SJCRH30 (cell line): ENCODE data around the gene SAXO2. TPM values are rescaled to one million over a fixed set of nuclear protein-coding genes. Genes with fewer than 3 reads are reported as not detected.
"Not testable (repeated sequence)": the region's sequence is repeated elsewhere in the genome, so short reads cannot be mapped to it uniquely, and the experiment has no call there.

Experiments
- DNase-seq, 2 experiments: peaks; one replicate each; pipeline ENCODE4 v3.0.0-alpha.2; 2015 to 2020
- H3K27ac ChIP-seq: fragments of 250-450 bp; sonication (Bioruptor Pico); 2 replicates; pipeline ENCODE4 v1.5.1; 2020; ENCODE audit warnings: mild to moderate bottlenecking, moderate library complexity
- H3K27me3 ChIP-seq: fragments of 250-450 bp; sonication (Bioruptor Pico); 2 replicates; pipeline ENCODE4 v1.5.1; 2020; ENCODE audit warnings: mild to moderate bottlenecking, moderate library complexity
- H3K36me3 ChIP-seq: fragments of 250-450 bp; sonication (Bioruptor Pico); 2 replicates; pipeline ENCODE4 v1.5.1; 2020; ENCODE audit warnings: mild to moderate bottlenecking, moderate library complexity
- H3K4me1 ChIP-seq: fragments of 250-450 bp; sonication (Bioruptor Pico); 2 replicates; pipeline ENCODE4 v1.5.1; 2020; ENCODE audit warnings: mild to moderate bottlenecking, moderate library complexity
- H3K4me3 ChIP-seq: fragments of 250-450 bp; sonication (Bioruptor Pico); 2 replicates; pipeline ENCODE4 v1.5.1; 2020; ENCODE audit warnings: mild to moderate bottlenecking, moderate library complexity
- H3K9me3 ChIP-seq: fragments of 250-450 bp; sonication (Bioruptor Pico); replicated peaks from 2 replicates; pipeline ENCODE4 v1.5.1; 2020; ENCODE audit warnings: mild to moderate bottlenecking, moderate library complexity
- total RNA-seq: library from RNA; depleted of rRNA; stranded (reverse); fragments of >200 nt; shearing (Covaris generic); gene quantifications from 2 replicates; pipeline ENCODE4 v1.2.3, GENCODE V29; 2014

SAXO2 gene
- total RNA-seq, 1 experiment from 2014 or later: 0.10 TPM

DNA sequence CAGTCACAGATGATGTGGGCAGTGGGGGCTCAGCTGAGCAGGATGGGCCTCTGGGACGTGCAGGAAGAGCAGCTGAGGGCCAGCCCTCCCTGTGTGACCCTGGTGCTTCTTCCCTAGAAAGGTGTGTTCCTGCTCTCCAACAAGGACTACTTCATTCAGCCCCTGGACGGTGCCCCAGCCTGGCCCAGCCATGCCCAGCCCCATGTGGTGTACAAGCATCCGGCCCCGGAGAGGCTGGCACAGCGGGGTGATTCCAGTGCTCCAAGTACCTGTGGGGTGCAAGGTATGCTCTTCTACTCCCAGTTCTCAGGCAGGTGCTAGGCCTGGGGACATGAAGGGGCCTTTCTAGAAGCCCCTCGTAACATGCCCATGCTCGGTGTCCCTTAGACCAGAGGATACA, 38.3 kb downstream of the SAXO2 start:
- Histone ChIP-seq H3K4me1 (no peaks in the 10 kb centered on the region), H3K36me3 (no peaks in the 10 kb centered on the region), H3K9me3 (no peaks in the 10 kb centered on the region), H3K27me3 (no peaks in the 10 kb centered on the region), H3K4me3 (no peak overlapping the region), H3K27ac (no peak overlapping the region)
- no peak for DNase-seq

- Histone ChIP-seq H3K4me3 (no peak overlapping the region), H3K9me3 (no peaks in the 10 kb centered on the region), H3K36me3 (no peaks in the 10 kb centered on the region), H3K27me3 (no peaks in the 10 kb centered on the region), H3K4me1 (no peaks in the 10 kb centered on the region), H3K27ac (no peak overlapping the region)
- no peak for DNase-seq
Measured at GRCh38 chr15:82301296-82302016, 38.8 kb downstream of the SAXO2 start.

GRCh38 chr15:82303956-82304777, 41.5 kb downstream of the SAXO2 start:
- Histone ChIP-seq H3K27ac (no peak overlapping the region), H3K27me3 (0 out of 2 replicates have a peak, but pooled peaks cover 3% of the 10 kb centered on the region), H3K36me3 (no peaks in the 10 kb centered on the region), H3K4me1 (no peaks in the 10 kb centered on the region), H3K4me3 (no peak overlapping the region), H3K9me3 (no peaks in the 10 kb centered on the region)
- DNase-seq: no peak

GRCh38 chr15:82304778-82305090, 42.1 kb downstream of the SAXO2 start:
- H3K4me1 ChIP-seq: no peaks in the 10 kb centered on the region
- no peak for DNase-seq
- H3K27ac ChIP-seq: no peak overlapping the region
- H3K4me3 ChIP-seq: no peak overlapping the region
- H3K36me3 ChIP-seq: no peaks in the 10 kb centered on the region
- 0 out of 2 replicates have a peak, but pooled peaks cover 3% of the 10 kb centered on the region for H3K27me3 ChIP-seq
- no peaks in the 10 kb centered on the region for H3K9me3 ChIP-seq

DNA sequence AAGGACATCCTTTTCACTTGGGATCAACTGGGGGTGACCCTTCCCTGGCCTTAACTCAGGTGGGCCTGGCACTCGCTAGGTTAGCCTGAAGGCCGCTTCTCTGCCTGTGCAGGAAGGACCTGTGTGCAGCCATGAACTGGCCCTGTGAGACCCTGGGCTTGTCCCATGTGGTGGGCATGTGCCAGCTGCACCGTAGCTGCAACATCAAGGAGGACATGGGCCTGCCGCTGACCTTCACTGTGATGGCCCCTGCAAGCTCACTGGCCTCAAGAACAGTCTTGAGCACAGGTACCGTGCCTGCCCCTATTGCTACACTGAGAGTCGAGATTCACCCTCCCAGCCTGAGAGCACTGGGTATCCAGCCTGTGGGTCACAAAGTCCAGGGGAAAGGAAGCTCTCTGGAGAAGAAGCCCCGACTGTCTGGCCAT, 43.0 kb downstream of the SAXO2 start:
- no peak for DNase-seq
- Histone ChIP-seq H3K9me3 (no peaks in the 10 kb centered on the region), H3K4me3 (no peak overlapping the region), H3K27me3 (0 out of 2 replicates have a peak, but pooled peaks cover 3% of the 10 kb centered on the region), H3K36me3 (no peaks in the 10 kb centered on the region), H3K27ac (no peak overlapping the region), H3K4me1 (no peaks in the 10 kb centered on the region)

- Histone ChIP-seq H3K4me1 (no peaks in the 10 kb centered on the region), H3K36me3 (no peaks in the 10 kb centered on the region), H3K4me3 (no peak overlapping the region), H3K9me3 (no peaks in the 10 kb centered on the region), H3K27ac (no peak overlapping the region), H3K27me3 (0 out of 2 replicates have a peak, but pooled peaks cover 3% of the 10 kb centered on the region)
- DNase-seq: no peak
Measured at GRCh38 chr15:82306791-82307713, 44.4 kb downstream of the SAXO2 start.

- Histone ChIP-seq H3K27ac (no peak overlapping the region), H3K36me3 (no peaks in the 10 kb centered on the region), H3K27me3 (0 out of 2 replicates have a peak, but pooled peaks cover 3% of the 10 kb centered on the region), H3K9me3 (no peaks in the 10 kb centered on the region), H3K4me3 (no peak overlapping the region), H3K4me1 (no peaks in the 10 kb centered on the region)
- DNase-seq: no peak
Measured at GRCh38 chr15:82307714-82308081, 45.1 kb downstream of the SAXO2 start.

DNA sequence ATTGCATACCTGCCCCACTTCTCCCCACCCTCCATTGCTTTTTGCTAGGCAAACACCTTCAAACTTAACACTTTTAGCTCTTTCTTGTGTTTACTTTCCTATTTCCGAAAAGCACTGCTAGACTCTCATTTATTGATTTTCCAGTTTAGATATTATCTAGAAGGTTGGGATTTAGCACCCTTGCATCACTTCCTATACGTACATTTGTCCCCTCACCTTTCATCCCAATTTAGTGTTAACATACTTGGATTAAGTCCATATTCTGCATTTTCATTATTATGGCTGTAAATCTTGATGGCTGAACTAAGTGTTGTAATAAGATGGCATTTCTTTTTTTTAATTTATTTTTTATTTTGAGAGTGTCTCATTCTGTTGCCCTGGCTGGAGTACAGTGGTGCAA, 47.2 kb downstream of the SAXO2 start:
- Histone ChIP-seq H3K27ac (no peak overlapping the region), H3K4me1 (no peaks in the 10 kb centered on the region), H3K36me3 (no peaks in the 10 kb centered on the region), H3K27me3 (0 out of 2 replicates have a peak, but pooled peaks cover 3% of the 10 kb centered on the region), H3K9me3 (no peaks in the 10 kb centered on the region), H3K4me3 (no peak overlapping the region)
- DNase-seq: no peak

- H3K4me3 ChIP-seq, DNase-seq, H3K9me3 ChIP-seq, H3K36me3 ChIP-seq, H3K27ac ChIP-seq, H3K27me3 ChIP-seq, H3K4me1 ChIP-seq: not testable (repeated sequence)
Measured at GRCh38 chr15:82311321-82311720, 48.7 kb downstream of the SAXO2 start.

- Histone ChIP-seq H3K4me3 (no peak overlapping the region), H3K27ac (no peak overlapping the region), H3K9me3 (no peaks in the 10 kb centered on the region), H3K4me1 (no peaks in the 10 kb centered on the region), H3K27me3 (no peaks in the 10 kb centered on the region), H3K36me3 (no peaks in the 10 kb centered on the region)
- DNase-seq: no peak
Measured at GRCh38 chr15:82312586-82313349, 50.1 kb downstream of the SAXO2 start.

- no peak overlapping the region for H3K27ac ChIP-seq
- H3K36me3 ChIP-seq: no peaks in the 10 kb centered on the region
- no peaks in the 10 kb centered on the region for H3K4me1 ChIP-seq
- no peak overlapping the region for H3K4me3 ChIP-seq
- H3K9me3 ChIP-seq: no peaks in the 10 kb centered on the region
- H3K27me3 ChIP-seq: no peaks in the 10 kb centered on the region
- no peak for DNase-seq
Measured at GRCh38 chr15:82313446-82313845, 50.8 kb downstream of the SAXO2 start.

- not testable (repeated sequence) for H3K4me3 ChIP-seq, H3K27ac ChIP-seq, H3K4me1 ChIP-seq, H3K9me3 ChIP-seq, H3K27me3 ChIP-seq, H3K36me3 ChIP-seq, DNase-seq
Measured at GRCh38 chr15:82313951-82314768, 51.5 kb downstream of the SAXO2 start.

GRCh38 chr15:82314769-82315518, 52.3 kb downstream of the SAXO2 start:
- H3K27ac ChIP-seq: no peak overlapping the region
- DNase-seq: no peak

More at GRCh38 chr15:82314769-82315518, 52.3 kb downstream of the SAXO2 start:
- Histone ChIP-seq H3K36me3 (no peaks in the 10 kb centered on the region), H3K4me3 (no peak overlapping the region), H3K9me3 (no peaks in the 10 kb centered on the region), H3K4me1 (no peaks in the 10 kb centered on the region), H3K27me3 (no peaks in the 10 kb centered on the region)
